T47D (cell line): ENCODE results near the gene YDJC.
"Not testable (repeated sequence)": the region's sequence is repeated elsewhere in the genome, so short reads cannot be mapped to it uniquely, and the experiment has no call there.

Experiments
- DNase-seq, 2 experiments: peaks; one replicate each; pipeline versions ENCODE4 v3.0.0 to v3.0.0-alpha.2; 2011 to 2012; ENCODE audit warnings: low read depth in 1 of 2, low spot score in 1 of 2
- JUND ChIP-seq: IDR thresholded peaks from 2 replicates; pipeline ENCODE4 v1.6.1; 2012; ENCODE audit warnings: low read depth
- in situ Hi-C: cut with HindIII; loops from 2 replicates; pipeline ENCODE4 v1.10.0; 2016; ENCODE audit warnings: low sequenced_read_pairs, low pct_unique_long_range_greater_than_20kb

YDJC gene

DNA sequence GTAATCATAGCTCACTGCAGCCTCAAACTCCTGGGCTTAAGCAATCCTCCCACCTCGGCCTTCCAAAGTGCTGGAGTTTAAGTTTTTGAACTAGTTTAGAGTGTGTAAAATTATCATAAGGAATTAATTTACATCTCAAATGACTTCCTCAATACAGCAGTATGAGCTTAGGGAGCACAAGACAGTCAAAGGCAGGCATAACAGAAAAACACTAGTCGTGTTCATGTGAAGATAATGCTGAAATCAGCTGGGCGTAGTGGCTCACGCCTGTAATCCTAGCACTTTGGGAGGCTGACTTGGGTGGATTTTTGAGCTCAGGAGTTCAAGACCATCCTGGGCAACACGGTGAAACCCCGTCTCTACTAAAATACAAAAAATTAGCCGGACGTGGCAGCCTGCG, 25.8 kb downstream of the YDJC start:
- DNase-seq, result no peak
- in situ Hi-C loops, result no loop called here
- TF ChIP-seq JUND, result no peak

DNA sequence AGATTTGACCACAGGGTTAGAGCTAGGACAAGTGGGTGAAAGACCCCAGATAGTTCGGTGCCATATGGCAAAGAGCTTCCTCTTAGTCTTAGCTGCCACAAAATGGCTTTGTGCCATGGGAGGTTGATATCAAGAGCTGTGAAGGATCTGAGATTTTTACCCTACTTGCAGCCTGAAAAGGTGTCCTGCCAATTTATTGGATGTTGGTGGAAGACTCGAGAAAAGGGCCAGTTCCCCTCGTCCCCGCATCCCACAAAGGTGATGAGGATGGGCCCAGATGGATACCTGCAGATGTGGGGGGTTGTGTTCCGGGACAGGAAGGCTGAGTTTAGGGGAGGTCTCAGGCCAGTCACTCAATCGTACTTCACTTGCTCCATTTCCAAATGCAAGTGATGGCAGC, 27.2 kb downstream of the YDJC start:
- no peak for DNase-seq
- in situ Hi-C loops, result no loop called here
- TF ChIP-seq JUND, result no peak

DNA sequence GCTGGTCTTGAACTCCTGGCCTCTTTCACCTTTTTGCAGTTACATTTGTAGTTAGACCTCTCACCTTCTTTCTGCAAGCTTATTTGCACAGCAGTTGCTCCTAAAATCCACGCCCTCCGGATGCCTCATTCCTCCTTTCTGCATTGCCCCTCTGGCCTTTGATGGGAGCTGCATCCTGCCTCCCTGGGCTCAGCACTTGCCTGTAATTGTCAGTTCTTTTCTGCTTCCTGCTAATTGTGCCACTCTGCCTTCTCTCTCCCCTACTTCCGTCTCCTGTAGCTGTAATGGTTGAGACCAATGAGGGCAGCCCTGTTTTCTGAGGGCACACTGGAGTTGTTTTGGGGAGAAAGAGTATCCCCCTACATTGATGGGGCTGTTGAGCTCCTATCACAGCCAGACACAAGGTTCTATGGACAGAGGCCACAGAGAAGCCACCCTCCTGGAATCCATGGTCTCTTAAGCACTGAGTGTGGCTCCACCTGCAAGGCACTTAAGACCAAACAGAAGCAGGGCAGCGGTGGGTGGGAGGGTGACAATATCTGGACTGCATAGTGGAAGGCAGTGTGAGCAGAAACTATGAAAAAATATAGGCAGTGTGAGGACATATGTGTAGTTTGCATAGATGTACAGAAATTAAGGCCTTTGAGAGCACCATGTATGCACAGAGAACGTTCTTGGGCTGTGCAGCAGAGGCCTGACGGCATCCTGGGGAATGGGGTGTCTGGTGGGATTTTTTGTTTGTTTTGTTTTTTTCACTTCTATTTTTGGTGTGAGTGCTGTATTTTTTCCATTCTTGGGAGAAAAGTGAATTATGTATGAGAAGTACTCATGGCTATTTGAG, 30.5 kb downstream of the YDJC start:
- DNase-seq, result no peak
- TF ChIP-seq JUND, result no peak
- in situ Hi-C loops, result no loop called here

DNA sequence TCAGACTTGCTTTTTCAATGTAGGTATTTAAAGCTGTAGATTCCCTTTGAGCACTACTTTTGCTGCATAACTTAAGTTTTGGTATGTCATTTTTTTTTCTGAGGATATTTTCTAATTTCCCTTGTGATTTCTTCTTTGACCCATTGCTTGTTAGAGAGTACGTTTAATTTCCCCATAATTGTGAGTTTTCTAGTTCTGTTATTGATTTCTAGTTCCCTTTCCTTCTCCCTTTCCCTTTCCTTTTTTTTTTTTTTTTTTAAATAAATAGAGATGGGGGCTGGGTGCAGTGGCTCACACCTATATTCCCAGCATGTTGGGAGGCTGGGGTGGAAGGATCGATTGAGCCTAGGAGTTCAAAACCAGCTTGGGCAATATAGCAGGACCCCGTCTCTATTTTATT, 31.5 kb downstream of the YDJC start:
- no peak for TF ChIP-seq JUND
- in situ Hi-C loops, result no loop called here
- DNase-seq, result no peak

DNA sequence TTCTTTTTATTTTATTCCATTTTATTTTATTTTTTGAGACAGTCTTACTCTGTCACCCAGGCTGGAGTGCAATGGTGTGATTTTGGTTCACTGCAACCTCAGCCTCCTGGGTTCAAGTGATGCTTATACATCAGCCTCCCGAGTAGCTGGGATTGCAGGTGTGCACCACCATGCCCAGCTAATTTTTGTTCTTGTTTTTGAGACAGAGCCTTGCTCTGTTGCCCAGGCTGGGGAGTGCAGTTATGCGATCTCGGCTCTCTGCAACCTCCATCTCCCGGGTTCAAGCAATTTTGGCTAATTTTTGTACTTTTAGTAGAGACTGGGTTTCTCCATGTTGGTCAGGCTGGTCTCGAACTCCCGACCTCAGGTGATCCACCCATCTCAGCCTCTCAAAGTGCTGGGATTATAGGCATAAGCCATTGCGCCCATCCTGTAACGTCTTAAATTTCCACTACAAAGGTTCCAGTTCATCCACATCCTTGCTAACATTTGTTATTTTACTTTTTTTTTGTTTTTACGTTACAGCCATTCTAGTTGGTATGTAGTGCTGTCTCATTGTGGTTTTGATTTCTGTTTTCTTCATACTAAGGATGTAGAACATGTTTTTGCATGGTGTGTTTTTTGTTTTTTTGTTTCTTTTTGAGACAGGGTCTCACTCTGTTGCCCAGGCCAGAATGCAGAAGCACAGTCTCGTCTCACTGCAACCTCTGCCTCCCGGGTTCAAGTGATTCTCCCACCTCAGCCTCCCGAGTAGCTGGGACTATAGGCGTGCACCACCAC, 33.3 kb downstream of the YDJC start:
- DNase-seq, in situ Hi-C loops: not testable (repeated sequence)

DNA sequence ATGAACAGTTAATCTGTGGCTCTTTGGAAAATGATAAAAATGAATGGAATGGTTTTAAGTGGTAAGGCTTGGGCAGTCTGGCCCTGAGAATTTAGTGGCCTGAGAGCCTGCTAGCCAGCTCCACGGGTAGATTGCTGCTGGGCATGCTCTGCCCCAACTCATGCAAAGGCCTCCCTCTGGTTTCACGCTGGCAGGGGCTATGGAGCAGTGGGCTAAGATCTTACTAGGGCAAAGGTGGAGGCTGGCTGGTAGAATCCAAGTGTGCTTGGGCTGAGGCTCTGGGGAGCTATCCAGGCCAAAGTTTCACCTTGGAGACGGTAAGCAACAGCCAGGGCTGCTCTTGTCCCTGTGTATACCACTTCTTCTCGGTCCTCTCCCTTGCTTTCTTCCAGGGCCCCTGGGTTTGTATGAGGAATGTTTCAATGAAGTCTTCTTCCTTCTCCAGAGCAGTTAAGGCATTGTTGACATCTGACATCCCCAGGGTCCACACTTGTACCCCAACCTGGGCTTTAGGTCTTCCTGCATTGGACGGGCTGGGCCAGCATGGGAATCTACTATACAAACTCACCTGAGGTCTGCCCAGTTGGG, 34.9 kb downstream of the YDJC start:
- DNase-seq, result no peak
- no peak for TF ChIP-seq JUND
- in situ Hi-C loops, result no loop called here

DNA sequence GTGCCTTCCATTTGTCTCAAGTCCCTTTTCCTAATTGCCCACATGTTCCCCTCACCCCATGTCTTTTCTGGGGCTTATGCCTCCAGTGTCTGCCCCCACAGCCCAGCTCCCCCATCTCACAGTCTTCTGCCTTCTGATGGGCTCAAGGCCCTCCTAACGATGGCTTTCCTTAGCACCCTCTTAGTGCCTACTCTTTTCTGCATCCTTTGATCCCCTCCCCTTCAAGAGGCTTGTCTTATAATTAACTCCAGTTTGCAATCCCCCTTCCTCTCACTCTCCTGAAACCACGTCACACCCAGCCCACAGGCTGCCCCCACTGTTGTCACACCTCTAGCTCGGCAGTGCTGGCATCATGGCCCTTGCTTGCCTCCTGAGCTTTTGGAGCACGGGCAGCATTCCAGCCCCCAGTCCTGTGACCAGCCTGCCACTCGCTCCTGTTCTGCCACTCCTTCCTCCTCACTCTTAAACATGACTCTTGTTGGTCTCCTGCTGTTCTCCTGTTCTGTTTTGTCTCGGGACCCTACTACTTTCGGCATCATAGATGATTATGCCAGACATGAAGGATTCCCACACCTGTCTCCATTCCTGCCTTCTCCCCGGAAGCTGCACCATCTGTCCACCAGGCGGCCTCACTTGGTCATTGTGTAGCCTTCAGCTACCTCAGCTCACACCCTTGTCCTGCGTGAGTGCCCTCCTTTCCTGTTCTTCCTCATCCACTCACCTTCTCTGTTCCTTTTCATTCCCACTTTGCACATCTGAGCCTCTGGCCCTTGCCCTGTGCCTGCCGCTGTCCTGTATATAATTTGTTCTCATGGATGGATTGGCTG, 36.2 kb downstream of the YDJC start:
- TF ChIP-seq JUND, result no peak
- in situ Hi-C loops, result no loop called here
- peak in 1 of 2 experiments; percentile 57 for DNase-seq

DNA sequence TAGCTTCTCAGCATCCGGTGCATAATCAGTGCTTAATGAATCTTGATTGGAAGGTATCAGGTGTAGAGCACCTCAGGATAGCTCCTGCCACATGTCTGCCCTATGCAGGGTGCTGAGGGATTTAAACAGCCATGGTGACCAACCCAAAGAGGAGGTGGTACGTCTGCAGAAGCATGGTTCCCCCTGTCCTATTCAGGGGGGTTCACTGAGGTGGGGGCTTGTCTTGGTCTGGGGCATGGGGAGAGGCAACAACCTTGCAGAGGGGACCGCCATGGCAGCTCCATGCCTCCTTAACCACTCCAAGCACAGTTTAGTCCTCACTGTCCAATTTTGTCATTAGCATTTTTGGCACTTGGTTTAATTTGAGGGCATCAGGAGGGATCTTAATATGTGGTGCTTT, 37.4 kb downstream of the YDJC start:
- in situ Hi-C loops, result no loop called here
- DNase-seq, result no peak
- TF ChIP-seq JUND, result no peak

DNA sequence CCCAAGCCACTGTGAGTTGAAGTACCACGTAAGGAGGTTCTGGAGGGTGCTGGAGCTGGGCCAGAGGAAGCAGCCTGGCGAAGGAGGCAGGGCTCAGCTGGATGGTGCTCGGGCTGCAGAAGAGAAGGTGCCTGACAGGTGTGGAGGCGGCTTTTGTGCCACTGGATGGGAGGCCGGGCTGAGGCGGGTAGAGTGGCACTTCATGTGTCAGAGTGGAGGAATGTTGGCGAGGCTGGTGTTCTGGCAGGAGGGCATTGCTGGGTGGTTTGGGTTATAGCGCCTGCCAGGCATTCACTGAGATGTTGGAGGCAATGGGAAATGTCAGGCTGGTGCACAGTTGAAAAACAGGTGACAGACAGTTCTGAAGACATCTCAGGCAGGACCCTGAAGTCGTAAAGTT, 38.1 kb downstream of the YDJC start:
- in situ Hi-C loops, result no loop called here
- DNase-seq, result peak in 1 of 2 experiments; percentile 40
- TF ChIP-seq JUND, result no peak

DNA sequence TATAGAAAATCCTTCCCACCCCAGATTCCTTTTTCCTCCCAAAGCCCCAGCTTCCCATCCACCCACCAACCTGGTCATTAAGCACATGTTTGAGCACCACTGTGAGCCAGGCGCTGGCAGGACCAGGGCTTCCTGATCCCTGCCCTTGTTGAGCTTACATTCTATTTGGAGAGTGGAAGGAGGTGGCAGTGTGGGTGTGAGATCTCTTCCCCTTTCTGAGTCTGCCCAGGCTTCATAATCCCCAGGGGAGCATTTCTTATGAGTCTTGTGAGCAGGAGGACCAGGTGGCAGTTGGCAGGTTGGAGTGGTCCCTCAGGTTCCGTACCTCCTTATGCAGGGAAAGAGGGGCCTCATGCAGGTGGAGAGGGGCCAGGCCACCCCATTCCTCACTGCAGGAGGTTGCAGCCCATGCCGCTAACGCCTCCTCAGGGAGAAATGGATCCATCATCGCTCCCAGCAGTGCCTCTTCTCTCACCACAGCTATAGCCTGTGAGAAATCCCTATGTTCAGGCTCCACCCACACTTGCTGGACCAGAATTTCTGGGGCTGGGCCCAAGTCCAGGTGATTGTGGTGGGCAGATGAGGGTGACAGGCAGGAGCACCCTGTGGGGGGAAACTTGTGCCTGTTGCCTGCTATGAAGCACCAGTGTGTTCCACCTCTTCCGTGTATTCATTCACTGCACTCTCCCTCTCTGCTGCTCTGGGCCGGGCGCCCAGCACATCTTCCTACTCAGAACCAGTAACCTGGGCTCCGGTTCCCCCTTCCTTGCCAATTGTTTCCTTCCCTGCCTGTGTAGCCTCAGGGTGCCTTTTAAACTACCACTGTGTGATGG, 38.8 kb downstream of the YDJC start:
- no peak for DNase-seq
- no peak for TF ChIP-seq JUND
- in situ Hi-C loops, result no loop called here

DNA sequence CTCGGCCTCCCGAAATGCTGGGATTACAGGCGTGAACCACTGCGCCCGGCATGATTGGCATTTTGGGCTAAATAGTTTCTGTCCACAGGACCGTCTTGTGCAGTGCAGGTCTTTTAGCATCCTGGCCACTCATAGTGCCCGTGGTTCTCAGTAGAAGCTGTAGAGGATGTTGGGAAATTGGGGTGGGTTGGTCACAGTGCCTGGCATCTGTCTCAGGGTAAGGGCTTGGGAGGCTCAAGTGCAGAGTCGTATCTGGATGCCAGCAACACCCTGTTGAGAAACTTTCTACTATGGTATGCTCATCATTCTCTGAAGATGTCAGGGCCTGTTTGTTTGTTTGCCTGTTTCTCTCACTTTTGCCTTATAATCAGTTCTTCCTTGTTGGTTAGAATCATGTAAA, 40.4 kb downstream of the YDJC start:
- in situ Hi-C loops, result no loop called here
- no peak for DNase-seq
- no peak for TF ChIP-seq JUND
